Mucosa of descending colon (tissue), 3 donors: Measurements from ENCODE around the gene FDPS. TPM values are rescaled to one million over a fixed set of nuclear protein-coding genes. Genes with fewer than 3 reads are reported as not detected.

Experiments
- ATAC-seq: fragments of 200-7000 bp; cut with Tn5 transposase; one replicate; pipeline ENCODE4 v1.9.1; 2020; ENCODE audit warnings: mild to moderate bottlenecking, moderate library complexity
- DNase-seq, 3 donors: peaks; one replicate each; pipeline ENCODE4 v3.0.0-alpha.2; 2020
- H3K36me3 ChIP-seq: fragments of 200-600 bp; one replicate; pipeline ENCODE4 v1.8.0; 2021; ENCODE audit warnings: low read depth, mild to moderate bottlenecking
- H3K4me1 ChIP-seq: fragments of 200-600 bp; one replicate; pipeline ENCODE4 v1.8.0; 2021; ENCODE audit warnings: low read depth, mild to moderate bottlenecking
- H3K4me3 ChIP-seq: fragments of 200-600 bp; one replicate; pipeline ENCODE4 v1.8.0; 2021; ENCODE audit warnings: mild to moderate bottlenecking
- H3K9me3 ChIP-seq: fragments of 200-600 bp; one replicate; pipeline ENCODE4 v1.8.0; 2021; ENCODE audit warnings: mild to moderate bottlenecking
- intact Hi-C, 2 donors: fragments of 100-400 bp; cut with DNase I in 1 of 2; cut with micrococcal nuclease in 1 of 2; formaldehyde crosslinking; loops; one replicate each; pipeline versions ENCODE4 v1.11.0 to v1.11.1; 2022; cut with DNase I, micrococcal nuclease
- total RNA-seq, 3 donors: library from RNA; stranded (reverse); fragmentation: NEBNext Ultra II Directional in 2 of 3; extraction: Animal tissue kit (Norgen Biotek cat#: 25700) in 2 of 3; gene quantifications; one replicate each; pipeline versions ENCODE4 v1.2.1 to v1.2.4, GENCODE V29; 2021 to 2023
- TF ChIP-seq, protein P1 (sequence below): fragments of 200-600 bp; IDR thresholded peaks from one replicate; pipeline ENCODE4 v1.8.0; 2022; ENCODE audit warnings: antibody characterized with exemption, mild to moderate bottlenecking
- donor health status: DM: no; HTN: no; CAD: no; lungs with moderate emphysema.
- donor health status: DM: no; HTN: no; CAD: no.
- donor health status: DM: no; HTN: yes; CAD: no.

The FDPS gene
- total RNA-seq, 3 donors from 2014 or later, result 130 to 244 (median 222) TPM

DNA sequence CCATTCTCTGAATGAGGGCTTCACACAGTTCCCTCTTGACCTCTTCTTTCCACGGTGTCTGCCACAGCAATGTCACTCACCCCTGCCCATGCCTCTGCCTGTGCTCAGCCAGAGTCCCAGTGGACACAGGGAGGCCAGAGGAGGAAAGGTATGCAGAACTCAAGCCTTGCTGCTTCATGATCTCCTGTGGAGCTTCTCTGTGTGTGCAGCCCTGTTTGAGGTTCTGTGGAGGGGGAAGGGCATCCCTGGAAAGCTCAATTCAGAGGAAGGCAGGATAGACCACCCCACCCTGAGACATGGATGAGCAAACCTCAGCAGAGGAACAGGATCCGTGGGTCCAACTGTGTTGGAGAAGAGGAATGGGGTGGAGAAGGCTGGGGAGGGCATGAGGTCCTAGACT, 29.4 kb upstream of the FDPS start:
- peaks cover 8% of the 10 kb centered on the region for H3K4me1 ChIP-seq
- no peaks in the 10 kb centered on the region for H3K9me3 ChIP-seq
- no peaks in the 10 kb centered on the region for H3K36me3 ChIP-seq
- H3K4me3 ChIP-seq, result no peak overlapping the region
- TF ChIP-seq, protein P1, sequence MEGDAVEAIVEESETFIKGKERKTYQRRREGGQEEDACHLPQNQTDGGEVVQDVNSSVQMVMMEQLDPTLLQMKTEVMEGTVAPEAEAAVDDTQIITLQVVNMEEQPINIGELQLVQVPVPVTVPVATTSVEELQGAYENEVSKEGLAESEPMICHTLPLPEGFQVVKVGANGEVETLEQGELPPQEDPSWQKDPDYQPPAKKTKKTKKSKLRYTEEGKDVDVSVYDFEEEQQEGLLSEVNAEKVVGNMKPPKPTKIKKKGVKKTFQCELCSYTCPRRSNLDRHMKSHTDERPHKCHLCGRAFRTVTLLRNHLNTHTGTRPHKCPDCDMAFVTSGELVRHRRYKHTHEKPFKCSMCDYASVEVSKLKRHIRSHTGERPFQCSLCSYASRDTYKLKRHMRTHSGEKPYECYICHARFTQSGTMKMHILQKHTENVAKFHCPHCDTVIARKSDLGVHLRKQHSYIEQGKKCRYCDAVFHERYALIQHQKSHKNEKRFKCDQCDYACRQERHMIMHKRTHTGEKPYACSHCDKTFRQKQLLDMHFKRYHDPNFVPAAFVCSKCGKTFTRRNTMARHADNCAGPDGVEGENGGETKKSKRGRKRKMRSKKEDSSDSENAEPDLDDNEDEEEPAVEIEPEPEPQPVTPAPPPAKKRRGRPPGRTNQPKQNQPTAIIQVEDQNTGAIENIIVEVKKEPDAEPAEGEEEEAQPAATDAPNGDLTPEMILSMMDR, result no peak
- no peak for DNase-seq
- no peak for ATAC-seq
- intact Hi-C loops, result loop anchor here in 1 of 2 donors (10.0 kb wide), 1 partner anchor 46 kb away; the partner anchor contains the start of gene RUSC1

DNA sequence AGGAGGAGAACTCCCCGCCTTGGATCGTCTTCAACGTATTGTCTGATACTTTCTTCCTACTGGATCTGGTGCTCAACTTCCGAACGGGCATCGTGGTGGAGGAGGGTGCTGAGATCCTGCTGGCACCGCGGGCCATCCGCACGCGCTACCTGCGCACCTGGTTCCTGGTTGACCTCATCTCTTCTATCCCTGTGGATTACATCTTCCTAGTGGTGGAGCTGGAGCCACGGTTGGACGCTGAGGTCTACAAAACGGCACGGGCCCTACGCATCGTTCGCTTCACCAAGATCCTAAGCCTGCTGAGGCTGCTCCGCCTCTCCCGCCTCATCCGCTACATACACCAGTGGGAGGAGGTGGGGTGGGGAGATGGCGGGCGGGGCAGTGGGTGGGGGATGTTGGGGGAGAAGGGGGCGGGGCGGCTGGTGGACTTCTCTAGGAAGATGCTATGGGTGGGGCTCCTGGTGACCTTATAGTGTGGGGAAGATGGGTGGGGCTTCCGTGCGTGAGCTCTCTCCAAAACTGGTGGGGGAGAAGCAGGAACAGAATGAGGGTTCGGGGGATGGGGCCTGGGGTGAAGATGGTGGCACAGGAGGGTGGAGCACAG, 26.1 kb upstream of the FDPS start:
- no peak overlapping the region for H3K4me3 ChIP-seq
- no peaks in the 10 kb centered on the region for H3K36me3 ChIP-seq
- H3K9me3 ChIP-seq, result no peaks in the 10 kb centered on the region
- TF ChIP-seq, protein P1, result no peak
- H3K4me1 ChIP-seq, result peaks cover 4% of the 10 kb centered on the region
- ATAC-seq (no peak), DNase-seq (no peak)
- intact Hi-C loops, result no loop called here

DNA sequence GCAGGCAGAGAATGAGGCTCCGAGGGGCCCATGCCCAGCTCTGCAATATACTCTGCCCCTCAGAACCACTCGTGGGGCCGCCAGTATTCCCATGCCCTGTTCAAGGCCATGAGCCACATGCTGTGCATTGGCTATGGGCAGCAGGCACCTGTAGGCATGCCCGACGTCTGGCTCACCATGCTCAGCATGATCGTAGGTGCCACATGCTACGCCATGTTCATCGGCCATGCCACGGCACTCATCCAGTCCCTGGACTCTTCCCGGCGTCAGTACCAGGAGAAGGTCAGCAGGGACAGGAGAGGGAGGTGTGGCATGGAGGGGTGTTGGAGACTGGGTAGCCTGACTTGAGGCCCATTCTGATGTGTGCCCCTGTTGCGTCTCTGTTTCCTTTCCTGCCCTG, 24.2 kb upstream of the FDPS start:
- ATAC-seq, result no peak

DNA sequence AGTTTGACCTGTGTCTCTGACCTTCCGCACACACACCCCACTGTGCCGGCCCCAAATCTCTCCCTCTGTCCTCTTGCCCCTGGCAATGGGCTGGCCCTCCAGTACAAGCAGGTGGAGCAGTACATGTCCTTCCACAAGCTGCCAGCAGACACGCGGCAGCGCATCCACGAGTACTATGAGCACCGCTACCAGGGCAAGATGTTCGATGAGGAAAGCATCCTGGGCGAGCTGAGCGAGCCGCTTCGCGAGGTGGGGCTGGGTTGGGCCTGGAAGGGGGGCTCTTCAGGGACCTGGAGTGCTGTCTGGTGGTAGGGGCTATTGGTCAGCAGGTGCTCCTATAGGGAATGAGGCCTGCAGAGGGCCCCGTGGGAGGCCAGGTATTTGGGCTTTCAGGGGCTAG, 23.6 kb upstream of the FDPS start:
- Histone ChIP-seq H3K9me3 (no peaks in the 10 kb centered on the region), H3K4me3 (no peak overlapping the region), H3K4me1 (no peaks in the 10 kb centered on the region), H3K36me3 (no peaks in the 10 kb centered on the region)
- DNase-seq, result no peak
- intact Hi-C loops, result no loop called here
- ATAC-seq, result no peak
- TF ChIP-seq, protein P1, result no peak

More for the DNA sequence above, 24.2 kb upstream of the FDPS start:
- Histone ChIP-seq H3K4me3 (no peak overlapping the region), H3K36me3 (no peaks in the 10 kb centered on the region), H3K9me3 (no peaks in the 10 kb centered on the region), H3K4me1 (no peaks in the 10 kb centered on the region)
- TF ChIP-seq, protein P1, result no peak
- intact Hi-C loops, result no loop called here
- DNase-seq, result no peak

DNA sequence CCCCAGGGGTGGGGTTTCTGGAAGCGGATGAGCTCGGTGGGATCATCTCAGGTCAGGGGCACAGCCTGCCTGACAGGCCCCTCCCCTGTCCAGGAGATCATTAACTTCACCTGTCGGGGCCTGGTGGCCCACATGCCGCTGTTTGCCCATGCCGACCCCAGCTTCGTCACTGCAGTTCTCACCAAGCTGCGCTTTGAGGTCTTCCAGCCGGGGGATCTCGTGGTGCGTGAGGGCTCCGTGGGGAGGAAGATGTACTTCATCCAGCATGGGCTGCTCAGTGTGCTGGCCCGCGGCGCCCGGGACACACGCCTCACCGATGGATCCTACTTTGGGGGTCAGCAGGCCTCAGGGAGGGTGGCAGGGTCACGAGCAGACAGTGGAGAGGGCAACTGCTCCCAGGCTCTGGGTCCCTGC, 23.0 kb upstream of the FDPS start:
- intact Hi-C loops, result no loop called here
- Histone ChIP-seq H3K36me3 (no peaks in the 10 kb centered on the region), H3K9me3 (no peaks in the 10 kb centered on the region), H3K4me3 (no peak overlapping the region), H3K4me1 (no peaks in the 10 kb centered on the region)
- no peak for ATAC-seq
- TF ChIP-seq, protein P1, result no peak
- DNase-seq, result no peak

DNA sequence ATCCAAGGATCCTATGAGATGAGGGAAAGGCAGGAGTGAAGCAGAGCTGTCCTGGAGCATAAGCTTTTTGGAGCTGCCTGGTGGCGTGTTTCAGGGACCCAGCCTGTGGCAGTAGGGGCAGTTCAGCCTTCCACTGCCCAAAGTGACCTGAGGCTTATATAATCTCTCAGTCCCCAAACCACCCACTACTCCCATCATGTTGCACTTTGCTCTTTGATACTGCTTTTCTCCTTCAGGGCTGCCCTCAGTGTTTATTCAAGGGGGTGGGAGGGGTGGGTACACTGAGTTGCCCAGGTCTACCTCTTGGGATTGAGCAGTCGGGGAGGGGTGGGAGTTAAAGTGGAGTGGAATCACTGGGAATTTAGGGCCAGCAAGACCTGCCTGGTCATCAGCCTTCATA, 22.1 kb upstream of the FDPS start:
- no peaks in the 10 kb centered on the region for H3K9me3 ChIP-seq
- ATAC-seq (no peak), DNase-seq (no peak)
- no peak overlapping the region for H3K4me3 ChIP-seq
- TF ChIP-seq, protein P1, result no peak
- H3K4me1 ChIP-seq, result no peaks in the 10 kb centered on the region
- intact Hi-C loops, result no loop called here
- no peaks in the 10 kb centered on the region for H3K36me3 ChIP-seq
